Right renal cortex interstitium (tissue), 3 donors: Measurements from ENCODE around the gene CALN1. TPM values are rescaled to one million over a fixed set of nuclear protein-coding genes. Genes with fewer than 3 reads are reported as not detected.

Source experiments
- DNase-seq, 3 donors: peaks; one replicate each; pipeline ENCODE4 v3.0.0-alpha.2; 2013; ENCODE audit warnings: low read depth in 3 of 3, low spot score in 2 of 3
- polyA plus RNA-seq, 3 donors: library from polyadenylated mRNA; unstranded; fragments of 120-200 nt; gene quantifications; one replicate each; pipeline ENCODE4 v1.2.1, GENCODE V29; 2013; ENCODE audit not compliant: insufficient read length in 3 of 3

The CALN1 gene
- polyA plus RNA-seq, 3 donors, result 0.53 to 0.83 (median 0.61) TPM

DNA sequence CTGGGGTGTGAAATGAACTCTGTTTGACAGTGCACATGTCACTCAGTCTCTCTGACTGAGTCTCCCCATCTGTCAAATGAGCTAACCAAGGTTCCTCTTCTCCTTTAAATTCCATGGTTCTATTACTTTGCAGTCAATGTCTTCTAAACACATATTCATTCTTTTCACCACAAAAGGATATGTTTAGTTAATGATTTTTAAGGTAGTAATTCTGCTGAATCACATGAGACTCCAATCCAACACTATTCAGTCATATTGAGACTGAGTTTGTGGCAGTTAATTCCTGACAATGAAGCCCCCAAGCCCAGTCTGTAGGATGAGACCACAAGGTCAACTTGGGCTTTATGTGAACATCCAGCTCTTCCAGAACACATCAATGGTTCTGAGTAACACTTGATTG is 85.3 kb downstream of the CALN1 start:
- no peak for DNase-seq

DNA sequence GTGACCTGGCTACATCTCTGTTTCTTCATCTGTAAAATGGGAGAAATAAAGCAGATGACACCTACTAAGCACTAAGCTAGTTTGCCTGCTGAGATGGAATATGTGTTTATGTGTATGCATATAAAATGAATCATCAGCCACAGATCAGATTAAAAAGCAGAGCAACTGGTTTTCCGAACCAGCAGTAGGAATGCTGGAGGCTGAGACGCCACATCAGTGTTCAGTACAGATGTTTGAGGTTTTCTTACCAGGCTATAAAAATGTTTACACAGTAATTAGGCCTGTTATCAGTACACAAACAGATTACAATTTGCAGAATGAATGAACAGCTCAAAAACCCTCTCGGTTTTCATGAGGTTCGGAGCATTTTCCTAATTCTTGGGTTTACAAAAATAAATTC is 85.8 kb downstream of the CALN1 start:
- no peak for DNase-seq

GRCh38 chr7:72325561-72325960 is 86.6 kb downstream of the CALN1 start:
- DNase-seq, result no peak

- no peak for DNase-seq
Measured at GRCh38 chr7:72321637-72322036, 90.5 kb downstream of the CALN1 start.

- DNase-seq, result no peak
Measured at GRCh38 chr7:72321081-72321480, 91.1 kb downstream of the CALN1 start.

DNA sequence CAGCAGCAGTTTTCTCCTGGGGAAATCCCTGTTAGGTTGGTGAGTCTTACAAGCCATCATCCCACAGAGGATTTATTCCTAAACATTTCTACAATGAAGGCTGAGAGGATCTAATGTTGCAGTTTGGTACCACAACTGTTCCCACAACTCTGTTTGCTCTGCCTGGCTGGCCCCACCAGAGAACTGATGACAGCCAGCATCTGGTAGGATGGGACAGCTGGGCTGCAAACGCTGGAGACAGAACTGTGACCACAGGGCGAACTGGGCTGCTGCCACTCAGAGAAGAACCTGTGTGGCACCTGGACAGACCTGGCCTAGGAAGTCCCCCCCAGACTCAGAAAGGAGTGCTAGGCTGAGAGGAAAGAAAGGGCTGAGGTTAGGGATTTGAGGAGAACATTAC is 94.8 kb downstream of the CALN1 start:
- no peak for DNase-seq

DNA sequence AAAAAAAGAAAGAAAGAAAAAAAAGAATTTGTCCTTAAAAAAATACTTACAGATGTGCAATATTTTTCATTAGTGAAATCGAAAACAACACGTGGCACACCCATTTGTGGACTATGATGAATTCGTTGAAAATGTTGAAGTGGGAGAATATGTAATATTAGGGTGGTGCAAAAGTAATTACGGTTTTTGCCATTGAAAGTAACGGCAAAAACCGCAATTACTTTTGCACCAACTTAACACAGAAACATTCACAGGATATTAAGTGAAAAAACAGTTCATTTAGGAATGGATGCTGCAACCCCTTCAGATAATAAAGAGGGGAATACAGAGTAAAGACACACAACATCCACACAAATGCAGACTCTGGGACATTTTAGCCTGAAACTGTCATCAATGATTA is 96.0 kb downstream of the CALN1 start:
- DNase-seq, result no peak

- no peak for DNase-seq
Measured at GRCh38 chr7:72313906-72314305, 98.2 kb downstream of the CALN1 start.

DNA sequence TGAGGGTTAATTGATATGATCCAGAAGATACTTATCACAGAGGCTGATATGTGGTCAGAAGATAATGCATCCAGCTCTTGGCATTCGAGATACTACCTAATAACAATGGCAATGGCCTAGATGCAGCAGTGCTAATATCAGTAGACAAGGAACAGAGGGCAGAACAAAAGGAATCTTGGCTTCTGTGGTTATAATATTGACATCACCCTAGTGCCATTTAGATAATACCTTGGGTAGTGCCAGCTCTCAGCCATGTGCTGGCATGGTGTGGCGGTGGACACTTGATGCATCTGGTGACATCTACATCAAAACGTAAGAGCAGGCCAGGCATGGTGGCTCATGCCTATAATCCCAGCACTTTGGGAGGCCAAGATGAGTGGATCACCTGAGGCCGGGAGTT is 101.8 kb downstream of the CALN1 start:
- no peak for DNase-seq

- DNase-seq, result no peak
Measured at GRCh38 chr7:72309476-72309875, 102.7 kb downstream of the CALN1 start.

DNA sequence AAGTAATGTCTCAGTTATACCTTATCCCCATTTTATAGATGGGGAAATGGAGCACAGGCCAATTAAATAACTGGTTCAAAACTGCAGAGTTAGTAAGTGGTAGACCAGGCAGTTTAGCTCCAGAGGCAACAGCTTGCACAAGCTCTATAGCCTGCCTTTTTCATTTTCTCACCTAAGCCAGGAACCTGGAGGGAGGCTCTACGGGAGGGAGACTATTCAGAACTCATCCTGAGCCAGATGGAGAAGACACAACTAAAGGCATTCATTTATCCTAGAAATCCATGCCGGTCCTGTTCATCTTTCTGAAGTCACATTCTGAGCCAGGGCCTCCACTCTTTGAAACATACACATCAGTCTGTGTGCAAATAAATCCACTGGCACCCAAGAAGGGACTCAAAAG is 103.2 kb downstream of the CALN1 start:
- no peak for DNase-seq

DNA sequence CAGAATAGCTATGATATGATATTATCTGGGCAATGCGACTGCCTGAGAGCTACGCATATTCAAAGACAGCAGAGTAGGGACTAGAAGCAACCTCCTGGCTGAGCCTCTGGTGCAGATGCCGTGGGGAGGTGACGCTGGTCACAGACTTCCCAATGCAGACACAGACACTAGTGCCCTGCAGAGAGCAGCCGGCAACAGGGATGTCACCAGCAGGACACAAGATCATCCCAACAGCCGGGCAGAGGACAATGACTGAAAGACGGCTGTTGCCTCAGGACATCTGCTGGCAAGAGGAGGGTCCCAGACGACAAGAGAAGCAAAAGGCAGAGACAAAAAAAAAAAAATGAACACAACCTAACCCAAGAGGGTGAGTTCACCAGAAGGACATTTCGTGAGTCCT is 104.6 kb downstream of the CALN1 start:
- no peak for DNase-seq

GRCh38 chr7:72298912-72299311 is 113.2 kb downstream of the CALN1 start:
- DNase-seq, result no peak

DNA sequence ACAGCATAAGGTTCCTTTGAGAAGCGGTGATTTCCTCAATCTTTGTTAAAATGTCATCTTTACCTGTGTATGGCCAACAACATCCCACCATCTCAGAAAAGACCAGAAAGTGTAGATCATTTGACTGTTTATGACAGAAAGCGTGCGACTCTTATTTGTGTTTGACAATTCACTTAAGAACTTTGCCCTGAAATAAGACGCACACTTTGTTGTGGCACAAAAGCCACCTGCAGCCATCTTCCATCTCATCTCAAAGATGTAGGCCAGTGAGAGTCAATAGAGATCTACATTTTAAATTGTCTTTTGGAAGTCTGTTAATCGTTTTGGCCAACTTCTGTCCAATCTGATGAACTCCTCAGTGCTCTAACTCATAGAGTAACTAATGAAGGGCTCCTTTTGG is 114.0 kb downstream of the CALN1 start:
- no peak for DNase-seq

- DNase-seq, result no peak
Measured at GRCh38 chr7:72297636-72298035, 114.5 kb downstream of the CALN1 start.

GRCh38 chr7:72292794-72293193 is 119.3 kb downstream of the CALN1 start:
- DNase-seq, result no peak

DNA sequence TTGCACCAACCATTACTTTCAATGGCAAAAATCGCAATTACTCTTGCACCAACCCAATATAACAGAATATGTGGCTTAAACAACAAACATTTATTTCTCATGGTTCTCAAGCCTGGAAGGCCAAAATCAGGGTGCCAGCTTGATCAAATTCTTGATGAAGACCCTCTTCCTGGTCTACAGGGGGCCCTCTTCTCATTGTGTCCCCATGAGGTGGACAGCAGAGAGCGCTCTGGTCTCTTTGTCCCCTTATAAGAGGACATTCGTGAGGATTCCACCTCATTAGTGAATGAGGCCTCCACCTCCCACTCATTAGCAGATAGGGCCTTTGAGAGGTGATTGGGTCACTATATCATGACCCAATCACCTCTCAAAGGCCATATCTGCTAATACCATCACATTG is 120.0 kb downstream of the CALN1 start:
- no peak for DNase-seq

GRCh38 chr7:72286519-72286918 is 125.6 kb downstream of the CALN1 start:
- no peak for DNase-seq

DNA sequence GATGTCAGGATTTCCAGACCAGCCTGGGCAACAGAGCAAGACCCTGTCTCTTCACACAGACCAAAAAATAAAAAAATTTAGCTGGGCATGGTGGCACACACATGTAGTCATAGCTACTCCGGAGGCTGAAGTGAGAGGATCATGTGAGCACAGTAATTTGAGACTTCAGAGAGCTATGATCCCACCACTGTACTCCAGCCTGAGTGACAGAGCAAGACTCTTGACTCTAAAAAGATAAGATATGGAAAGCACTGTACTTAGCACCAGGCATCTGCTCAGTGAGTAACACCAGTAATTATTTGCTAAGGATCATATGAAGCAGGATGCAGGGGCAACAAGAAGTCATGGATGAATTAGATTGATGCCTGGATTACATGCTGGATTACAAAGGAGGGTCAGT is 128.8 kb downstream of the CALN1 start:
- DNase-seq, result no peak

- DNase-seq, result no peak
Measured at GRCh38 chr7:72281308-72281707, 130.8 kb downstream of the CALN1 start.

DNA sequence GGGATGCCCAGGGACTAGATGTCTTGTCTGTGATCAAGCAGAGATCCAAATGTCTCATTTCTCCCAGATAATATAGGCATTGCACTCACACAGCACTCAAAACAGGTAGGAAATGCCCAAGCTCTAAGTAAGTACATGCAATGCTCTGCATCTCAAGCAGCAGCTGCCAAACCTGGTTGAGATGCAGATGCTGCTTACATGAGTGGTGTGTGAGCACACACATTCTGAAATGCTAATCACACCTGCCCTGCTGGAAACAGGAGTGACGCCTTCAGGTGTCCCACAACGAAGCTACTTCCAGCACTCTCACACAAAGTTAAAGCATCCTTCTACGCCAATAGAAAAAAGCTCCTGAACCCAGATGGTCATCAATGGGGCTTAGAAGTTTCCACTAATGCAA is 132.9 kb downstream of the CALN1 start:
- no peak for DNase-seq

DNA sequence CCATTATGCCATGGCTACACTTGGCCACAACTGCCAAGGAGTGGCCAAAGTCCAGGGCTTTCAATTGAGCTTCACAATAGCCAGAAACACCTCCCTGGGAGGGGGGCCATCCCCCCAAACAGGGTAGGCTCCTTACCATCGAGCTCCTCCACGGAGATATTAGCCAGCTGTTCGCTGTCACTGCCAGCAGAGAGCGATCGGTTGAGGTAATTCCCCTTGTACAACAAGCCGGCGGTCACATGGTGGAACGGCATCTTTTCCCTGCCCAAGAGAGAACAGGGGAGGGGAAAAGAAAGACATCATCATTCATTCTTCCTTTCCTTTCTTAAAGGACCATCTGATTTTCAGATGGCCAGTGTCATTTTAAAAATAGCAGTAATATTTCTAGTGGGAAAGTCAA is 133.6 kb downstream of the CALN1 start:
- DNase-seq, result no peak

DNA sequence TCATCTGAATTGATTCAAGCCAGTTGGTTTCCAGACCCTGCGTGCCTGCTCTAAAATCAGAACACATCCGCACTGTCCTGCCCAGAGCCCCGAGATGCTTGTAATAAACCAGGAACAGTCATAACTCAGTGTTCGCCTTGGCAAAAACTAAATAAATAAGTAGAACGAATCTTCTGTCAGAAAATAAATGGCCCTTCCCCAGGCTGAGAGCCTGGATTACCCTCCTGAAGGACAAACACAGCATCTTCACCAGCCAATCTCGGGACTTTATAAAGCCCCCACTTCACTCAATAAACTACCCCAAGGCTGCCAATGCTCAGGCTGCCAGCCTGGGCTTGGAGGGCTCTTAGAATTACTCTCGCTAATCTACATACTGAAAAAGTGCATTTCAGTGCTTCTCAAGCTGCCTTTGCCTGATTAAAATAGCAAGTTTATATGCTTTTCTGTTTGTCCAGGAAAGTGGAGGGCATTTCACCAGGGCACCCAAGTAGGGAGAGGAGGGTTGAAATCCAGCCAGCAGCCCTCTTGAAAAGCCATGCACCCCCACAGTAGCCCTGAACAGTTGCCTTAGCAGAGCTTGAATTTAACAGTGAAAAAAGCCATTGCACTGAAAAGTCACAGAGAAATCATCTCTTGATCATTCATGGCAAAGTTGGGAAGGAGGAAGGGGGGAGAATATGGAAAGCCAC is 136.6 kb downstream of the CALN1 start:
- DNase-seq, result no peak
